DMS79 treated with DMSO at 0.1 percent for 48 hours (cell line): Measurements from ENCODE around the gene COL4A2.

ENCODE experiments used
- DNase-seq: peaks from one replicate; lab custom pipeline; 2025; lab: John Stamatoyannopoulos, UW

The COL4A2 gene

GRCh38 chr13:110306960-110307766, at the start of gene COL4A2, which contains the start of gene COL4A1:
COL4A2 (plus strand) TSS chr13:110307284; CDS start chr13:110307904, 620 bp downstream.
COL4A1 (minus strand) TSS chr13:110307157; CDS start chr13:110307027, 130 bp downstream.
- peak; percentile 74 for DNase-seq

GRCh38 chr13:110257408-110257807, 49.7 kb upstream of the COL4A2 start:
- no peak for DNase-seq

GRCh38 chr13:110258876-110259631, 48.0 kb upstream of the COL4A2 start:
- no peak for DNase-seq

GRCh38 chr13:110259651-110260050, 47.4 kb upstream of the COL4A2 start:
- DNase-seq: no peak

GRCh38 chr13:110261166-110262081, 45.7 kb upstream of the COL4A2 start:
- no peak for DNase-seq

GRCh38 chr13:110262082-110262436, 45.0 kb upstream of the COL4A2 start:
- no peak for DNase-seq

- no peak for DNase-seq
Observed at GRCh38 chr13:110262508-110263291, 44.4 kb upstream of the COL4A2 start.

- DNase-seq: no peak
Observed at GRCh38 chr13:110263404-110263803, 43.7 kb upstream of the COL4A2 start.

- DNase-seq: no peak
Observed at GRCh38 chr13:110263888-110264287, 43.2 kb upstream of the COL4A2 start.

GRCh38 chr13:110264685-110265275, 42.3 kb upstream of the COL4A2 start:
- DNase-seq: no peak

- DNase-seq: no peak
Observed at GRCh38 chr13:110265341-110265681, 41.8 kb upstream of the COL4A2 start.

GRCh38 chr13:110265682-110266430, 41.2 kb upstream of the COL4A2 start:
- DNase-seq: no peak

GRCh38 chr13:110266431-110266809, 40.7 kb upstream of the COL4A2 start:
- no peak for DNase-seq

- DNase-seq: no peak
Observed at GRCh38 chr13:110266983-110267382, 40.1 kb upstream of the COL4A2 start.

- no peak for DNase-seq
Observed at GRCh38 chr13:110268061-110268460, 39.0 kb upstream of the COL4A2 start.

- no peak for DNase-seq
Observed at GRCh38 chr13:110268576-110269185, 38.4 kb upstream of the COL4A2 start.

GRCh38 chr13:110269509-110270185, 37.4 kb upstream of the COL4A2 start:
- DNase-seq: peak; percentile 63

- no peak for DNase-seq
Observed at GRCh38 chr13:110270507-110270906, 36.6 kb upstream of the COL4A2 start.

GRCh38 chr13:110271313-110271712, 35.8 kb upstream of the COL4A2 start:
- no peak for DNase-seq
